ENCODE measurements around the gene OBSCN. TPM values are rescaled to one million over a fixed set of nuclear protein-coding genes. Genes with fewer than 3 reads are reported as not detected.

OBSCN gene
- total and polyA plus RNA-seq, 4 donors: 0.54 to 5.6 (median 2.7) TPM

GRCh38 chr1:228349701-228350171 lies 141.9 kb downstream of the OBSCN start:
- 93% methylated on average over 15 of the region's 15 CpGs for WGBS
- no peaks in the 10 kb centered on the region for H3K27me3 ChIP-seq (ENCODE audit: control insufficient read depth in 4 of 4, insufficient read depth in 4 of 4, low read length in 3 of 4)
- H3K9me3 ChIP-seq (ENCODE audit: control insufficient read depth in 4 of 4, low read length in 3 of 4): peaks cover 0 to 4% (median 2%) of the 10 kb centered on the region in 4 donors
- H3K4me3 ChIP-seq (ENCODE audit: low read depth in 1 of 3, low read length in 3 of 3): no peak overlapping the region
- TF ChIP-seq TAF1 (conservative IDR thresholded peaks at IDR 0.05): no peak
- TF ChIP-seq HNF4G (IDR thresholded peaks at IDR 0.05): no peak
- no peak overlapping the region for H3K9ac ChIP-seq (ENCODE audit: low read depth in 1 of 2, low read length in 2 of 2)
- no peak for DNase-seq (ENCODE audit: low spot score)
- no peaks in the 10 kb centered on the region for H3K36me3 ChIP-seq (ENCODE audit: control insufficient read depth in 4 of 4, insufficient read depth in 3 of 4, low read depth in 1 of 4, low read length in 3 of 4)
- no peaks in the 10 kb centered on the region for H3K4me1 ChIP-seq (ENCODE audit: control insufficient read depth in 4 of 4, insufficient read depth in 4 of 4, low read length in 3 of 4)
- H3K27ac ChIP-seq (ENCODE audit: low read depth in 1 of 2, low read length in 2 of 2): no peak overlapping the region

- TF ChIP-seq FOXA2 (IDR thresholded peaks at IDR 0.05) (no peak), JUND (IDR thresholded peaks at IDR 0.05) (no peak), FOXA1 (IDR thresholded peaks at IDR 0.05) (no peak), NR2F2 (IDR thresholded peaks at IDR 0.05) (no peak), YY1 (IDR thresholded peaks at IDR 0.05) (no peak), RAD21 (IDR thresholded peaks at IDR 0.05) (no peak), EGR1 (IDR thresholded peaks at IDR 0.05; ENCODE audit: low read depth in 2 of 2) (no peak), RXRA (IDR thresholded peaks at IDR 0.05) (no peak), MAX (IDR thresholded peaks at IDR 0.05) (no peak), ZBTB33 (IDR thresholded peaks at IDR 0.05) (no peak), CTCF (IDR thresholded peaks at IDR 0.05; ENCODE audit: low read depth, low read length, missing input control) (no peak)
Observed at GRCh38 chr1:228350179-228350742, 142.4 kb downstream of the OBSCN start.

GRCh38 chr1:228350831-228351781 lies 143.3 kb downstream of the OBSCN start:
- no peak for TF ChIP-seq YY1 (IDR thresholded peaks at IDR 0.05)
- TF ChIP-seq HNF4G (IDR thresholded peaks at IDR 0.05): no peak
- no peak for TF ChIP-seq ATF3 (IDR thresholded peaks at IDR 0.05)
- no peak for TF ChIP-seq JUND (IDR thresholded peaks at IDR 0.05)
- no peak for TF ChIP-seq SP1 (IDR thresholded peaks at IDR 0.05)
- no peak for TF ChIP-seq GABPA (IDR thresholded peaks at IDR 0.05 in 1 of 2, conservative IDR thresholded peaks at IDR 0.05 in 1 of 2)
- TF ChIP-seq ZBTB33 (IDR thresholded peaks at IDR 0.05): no peak
- no peak for TF ChIP-seq RAD21 (IDR thresholded peaks at IDR 0.05)
- no peak for TF ChIP-seq CTCF (IDR thresholded peaks at IDR 0.05; ENCODE audit: low read depth, low read length, missing input control)
- no peak for TF ChIP-seq FOXA1 (IDR thresholded peaks at IDR 0.05)
- TF ChIP-seq FOXA2 (IDR thresholded peaks at IDR 0.05): no peak
- no peak for DNase-seq (ENCODE audit: low spot score)
- WGBS: 92% methylated on average over 37 of the region's 37 CpGs
- H3K4me1 ChIP-seq (ENCODE audit: control insufficient read depth in 4 of 4, insufficient read depth in 4 of 4, low read length in 3 of 4): no peaks in the 10 kb centered on the region
- no peak overlapping the region for H3K27ac ChIP-seq (ENCODE audit: low read depth in 1 of 2, low read length in 2 of 2)
- H3K9ac ChIP-seq (ENCODE audit: low read depth in 1 of 2, low read length in 2 of 2): no peak overlapping the region
- no peaks in the 10 kb centered on the region for H3K9me3 ChIP-seq (ENCODE audit: control insufficient read depth in 4 of 4, low read length in 3 of 4)
- H3K27me3 ChIP-seq (ENCODE audit: control insufficient read depth in 4 of 4, insufficient read depth in 4 of 4, low read length in 3 of 4): no peaks in the 10 kb centered on the region
- H3K4me3 ChIP-seq (ENCODE audit: low read depth in 1 of 3, low read length in 3 of 3): no peak overlapping the region
- H3K36me3 ChIP-seq (ENCODE audit: control insufficient read depth in 4 of 4, insufficient read depth in 3 of 4, low read depth in 1 of 4, low read length in 3 of 4): no peaks in the 10 kb centered on the region

More at GRCh38 chr1:228350179-228350742, 142.4 kb downstream of the OBSCN start:
- WGBS: 95% methylated on average over 1 of the region's 1 CpG
- Histone ChIP-seq H3K9me3 (ENCODE audit: control insufficient read depth in 4 of 4, low read length in 3 of 4) (no peaks in the 10 kb centered on the region), H3K4me1 (ENCODE audit: control insufficient read depth in 4 of 4, insufficient read depth in 4 of 4, low read length in 3 of 4) (no peaks in the 10 kb centered on the region), H3K9ac (ENCODE audit: low read depth in 1 of 2, low read length in 2 of 2) (no peak overlapping the region), H3K4me3 (ENCODE audit: low read depth in 1 of 3, low read length in 3 of 3) (no peak overlapping the region), H3K27ac (ENCODE audit: low read depth in 1 of 2, low read length in 2 of 2) (no peak overlapping the region), H3K36me3 (ENCODE audit: control insufficient read depth in 4 of 4, insufficient read depth in 3 of 4, low read depth in 1 of 4, low read length in 3 of 4) (no peaks in the 10 kb centered on the region), H3K27me3 (ENCODE audit: control insufficient read depth in 4 of 4, insufficient read depth in 4 of 4, low read length in 3 of 4) (no peaks in the 10 kb centered on the region)
- DNase-seq (ENCODE audit: low spot score): no peak
